ENCODE measurements around the gene PIEZO2.

DNA sequence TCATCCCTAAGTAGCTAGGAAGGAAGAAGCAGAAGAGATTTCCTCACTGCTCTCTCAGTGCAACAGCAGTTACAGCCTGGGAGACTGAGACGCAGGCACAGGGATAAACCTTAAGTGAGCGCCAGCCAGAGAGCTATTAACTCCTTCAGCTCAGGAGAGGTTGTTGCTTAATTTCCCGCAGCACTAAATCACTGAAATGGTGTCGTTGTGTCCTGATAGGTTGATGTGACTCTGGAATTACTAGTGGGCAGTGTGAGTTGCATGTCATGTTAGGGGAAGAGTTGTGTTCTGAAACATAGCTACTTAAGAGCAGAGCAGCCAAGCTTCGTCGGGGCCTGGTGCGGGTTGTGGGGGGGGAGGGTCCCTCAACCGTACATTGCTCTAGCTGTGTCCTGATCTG lies 397.7 kb downstream of the PIEZO2 start:
- TF ChIP-seq, protein P1, sequence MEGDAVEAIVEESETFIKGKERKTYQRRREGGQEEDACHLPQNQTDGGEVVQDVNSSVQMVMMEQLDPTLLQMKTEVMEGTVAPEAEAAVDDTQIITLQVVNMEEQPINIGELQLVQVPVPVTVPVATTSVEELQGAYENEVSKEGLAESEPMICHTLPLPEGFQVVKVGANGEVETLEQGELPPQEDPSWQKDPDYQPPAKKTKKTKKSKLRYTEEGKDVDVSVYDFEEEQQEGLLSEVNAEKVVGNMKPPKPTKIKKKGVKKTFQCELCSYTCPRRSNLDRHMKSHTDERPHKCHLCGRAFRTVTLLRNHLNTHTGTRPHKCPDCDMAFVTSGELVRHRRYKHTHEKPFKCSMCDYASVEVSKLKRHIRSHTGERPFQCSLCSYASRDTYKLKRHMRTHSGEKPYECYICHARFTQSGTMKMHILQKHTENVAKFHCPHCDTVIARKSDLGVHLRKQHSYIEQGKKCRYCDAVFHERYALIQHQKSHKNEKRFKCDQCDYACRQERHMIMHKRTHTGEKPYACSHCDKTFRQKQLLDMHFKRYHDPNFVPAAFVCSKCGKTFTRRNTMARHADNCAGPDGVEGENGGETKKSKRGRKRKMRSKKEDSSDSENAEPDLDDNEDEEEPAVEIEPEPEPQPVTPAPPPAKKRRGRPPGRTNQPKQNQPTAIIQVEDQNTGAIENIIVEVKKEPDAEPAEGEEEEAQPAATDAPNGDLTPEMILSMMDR (conservative IDR thresholded peaks at IDR 0.05; ENCODE audit: low read length) = no peak
- TF ChIP-seq EZH2phosphoT487 (IDR thresholded peaks at IDR 0.05; ENCODE audit: borderline replicate concordance) = no peak
